ENCODE measurements around the gene FGF14.

FGF14 gene

DNA sequence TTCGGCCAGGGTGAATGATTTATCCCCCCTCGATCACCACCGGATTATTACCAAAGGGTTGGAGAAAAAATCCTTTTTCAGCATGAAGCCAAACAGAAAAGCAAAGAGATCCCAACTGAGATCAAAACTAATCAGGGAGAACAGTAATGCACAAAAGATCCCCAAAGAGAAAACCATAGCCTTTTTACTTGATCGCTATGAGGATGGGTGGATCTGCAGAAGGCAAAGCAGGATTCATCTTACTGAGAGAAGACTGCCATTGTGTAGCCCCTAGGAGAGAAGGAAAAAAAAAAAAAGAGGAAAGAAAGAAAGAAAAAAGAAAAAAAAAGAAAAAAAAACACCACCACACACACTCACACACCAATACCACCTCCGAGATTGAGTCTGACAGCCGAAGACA, at the start of gene FGF14:
Gene FGF14 (minus strand): TSS at position 283 of the 400 bp plus-strand sequence.
- DNase-seq: no peak

DNA sequence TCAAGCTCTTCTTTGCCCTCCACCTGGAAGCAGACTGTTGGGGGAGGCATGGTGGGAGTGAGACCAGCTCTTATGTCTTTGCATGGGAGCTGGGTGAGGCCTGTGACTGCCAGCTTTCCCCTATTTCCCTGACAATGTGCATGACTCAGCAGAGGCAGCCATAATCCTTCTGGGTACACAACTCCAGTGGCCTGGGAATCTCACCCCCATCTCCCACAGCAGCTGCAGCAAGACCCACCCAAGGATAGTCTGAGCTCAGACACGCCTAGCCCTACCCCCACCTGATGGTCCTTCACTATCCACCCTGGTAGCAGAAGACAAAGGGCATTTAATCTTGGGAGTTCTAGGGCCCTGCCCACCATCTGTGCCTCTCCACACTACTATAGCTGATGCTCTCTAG, 41.4 kb upstream of the FGF14 start:
- DNase-seq: no peak

DNA sequence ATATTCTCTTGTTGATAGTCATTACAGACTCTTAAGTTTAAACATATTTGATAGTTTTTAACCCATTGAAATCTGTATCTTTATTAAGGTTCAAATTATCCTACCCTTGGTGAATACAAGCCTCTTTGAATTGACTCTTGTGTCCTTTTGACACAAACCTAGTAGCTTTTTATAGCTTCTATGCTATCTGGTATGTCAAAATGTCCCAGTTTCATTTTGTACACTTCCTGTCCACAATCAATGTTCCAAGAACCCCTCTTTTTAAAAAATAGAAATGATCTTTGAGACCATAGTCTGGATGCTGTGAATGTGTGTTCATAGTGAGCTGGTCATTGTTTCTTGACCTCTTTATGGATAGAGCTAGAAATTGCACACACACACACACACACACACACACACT, 39.2 kb upstream of the FGF14 start:
- no peak for DNase-seq

DNA sequence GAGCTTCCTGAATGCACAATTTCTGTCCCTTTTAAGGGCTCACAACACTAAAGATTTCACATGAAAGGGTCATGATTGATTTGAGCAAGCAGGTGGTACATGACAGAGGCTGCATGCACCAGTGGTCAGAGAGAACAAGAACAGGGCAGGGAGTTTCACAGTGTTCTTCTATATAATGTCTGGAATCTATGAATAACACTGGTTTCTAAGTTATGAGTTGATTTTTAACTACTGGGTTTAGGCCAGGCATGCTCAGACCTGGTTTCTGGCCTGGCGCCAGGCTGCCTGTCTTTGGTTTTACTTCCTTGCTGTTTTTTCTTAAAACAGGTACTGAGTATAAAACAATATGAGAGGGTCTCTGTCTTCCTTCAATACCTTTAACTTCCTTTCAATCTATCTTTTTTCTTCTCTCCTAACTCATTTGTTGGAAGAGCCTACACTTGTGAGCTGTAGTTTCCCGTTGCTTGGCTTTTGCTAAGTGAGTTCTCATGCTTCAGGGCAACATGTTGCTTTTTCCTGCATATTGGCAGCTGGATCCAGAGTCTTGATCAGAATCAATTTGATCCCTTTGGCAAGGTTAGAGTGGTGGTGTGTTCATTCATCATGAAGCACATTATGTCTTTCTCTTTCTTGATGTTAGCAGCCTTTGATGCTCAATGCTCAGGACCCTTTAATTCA, 38.5 kb upstream of the FGF14 start:
- DNase-seq: no peak

DNA sequence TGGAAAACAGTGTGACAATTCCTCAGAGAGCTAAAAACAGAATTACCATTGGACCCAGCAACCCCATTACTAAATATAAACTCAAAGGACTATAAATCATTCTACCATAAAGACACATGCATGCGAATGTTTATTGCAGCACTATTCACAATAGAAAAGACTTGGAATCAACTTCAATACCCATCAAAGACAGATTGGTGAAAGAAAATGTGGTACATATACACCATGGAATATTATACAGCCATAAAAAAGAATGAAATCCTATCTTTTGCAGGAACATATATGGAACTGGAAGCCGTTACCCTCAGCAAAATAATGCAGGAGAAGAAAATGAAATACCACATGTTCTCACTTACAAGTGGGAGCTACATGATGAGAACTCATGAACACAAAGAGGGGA, 20.8 kb upstream of the FGF14 start:
- no peak for DNase-seq

DNA sequence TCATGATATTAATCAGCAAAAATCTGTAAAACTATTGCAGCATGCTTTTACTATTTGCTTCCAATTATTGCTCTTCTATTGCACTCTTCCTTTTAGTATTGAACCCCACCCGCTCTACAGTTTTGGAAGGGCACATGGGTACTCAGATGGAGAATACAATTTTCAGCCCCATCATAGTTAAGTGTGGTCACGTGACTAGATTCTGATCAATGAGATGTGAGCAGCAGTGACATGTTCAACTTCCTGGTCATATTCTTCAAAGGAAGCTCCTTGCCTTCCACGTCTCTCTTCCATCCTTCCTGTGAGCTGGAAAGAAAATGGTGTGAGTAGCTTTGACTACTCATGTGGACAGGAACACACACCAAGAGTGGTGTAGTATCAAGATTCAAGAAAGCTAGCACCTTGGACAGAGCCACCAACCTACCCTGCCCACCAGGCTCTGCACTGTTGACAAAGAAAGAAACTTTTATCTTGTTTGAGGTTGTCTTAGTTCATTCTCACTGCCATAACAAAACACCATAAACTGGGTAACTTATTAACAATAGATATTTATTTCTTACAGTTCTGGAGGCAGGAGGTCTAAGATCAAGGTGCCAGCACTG, 3.8 kb upstream of the FGF14 start:
- DNase-seq: no peak

DNA sequence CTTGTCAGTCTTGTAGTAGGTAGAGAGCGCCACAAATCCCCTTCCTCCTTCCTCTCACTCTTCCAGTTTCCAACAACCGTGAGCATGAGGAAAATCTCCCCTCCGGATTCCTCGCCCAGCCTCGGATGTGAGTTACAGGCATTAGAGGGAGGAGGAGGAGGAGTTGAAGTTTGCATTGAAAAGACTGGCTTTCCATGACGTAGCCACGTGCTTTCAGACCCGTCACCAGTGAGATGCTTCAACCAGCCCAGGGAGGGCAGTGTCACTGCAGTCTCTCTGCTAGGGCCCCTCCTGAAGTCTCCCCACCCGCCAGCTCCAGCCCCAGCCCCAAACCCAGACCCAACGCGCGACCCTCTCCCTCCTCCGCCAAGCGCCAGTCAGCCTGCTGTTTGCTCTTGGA, 442 bp upstream of the FGF14 start:
- peak; percentile 14 for DNase-seq

DNA sequence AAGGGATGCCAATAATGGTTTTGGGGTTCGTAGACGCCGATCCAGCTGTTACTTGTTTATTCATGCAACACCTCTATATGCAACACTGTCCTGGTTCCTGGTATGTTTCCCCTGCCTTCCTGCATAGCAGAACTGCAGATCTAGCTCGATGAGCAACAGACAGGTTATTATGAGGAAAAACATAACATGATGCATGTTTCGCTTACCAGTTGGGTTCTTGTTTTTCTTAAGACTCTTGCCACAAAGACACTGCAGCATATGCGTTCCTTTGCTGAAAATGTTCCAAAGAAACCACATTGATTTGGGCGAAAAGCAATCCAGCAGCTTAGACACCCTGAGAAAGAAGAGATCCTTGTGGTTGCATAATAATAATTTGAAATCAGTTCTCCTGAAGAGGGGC, 583 bp downstream of the FGF14 start:
- DNase-seq: no peak

DNA sequence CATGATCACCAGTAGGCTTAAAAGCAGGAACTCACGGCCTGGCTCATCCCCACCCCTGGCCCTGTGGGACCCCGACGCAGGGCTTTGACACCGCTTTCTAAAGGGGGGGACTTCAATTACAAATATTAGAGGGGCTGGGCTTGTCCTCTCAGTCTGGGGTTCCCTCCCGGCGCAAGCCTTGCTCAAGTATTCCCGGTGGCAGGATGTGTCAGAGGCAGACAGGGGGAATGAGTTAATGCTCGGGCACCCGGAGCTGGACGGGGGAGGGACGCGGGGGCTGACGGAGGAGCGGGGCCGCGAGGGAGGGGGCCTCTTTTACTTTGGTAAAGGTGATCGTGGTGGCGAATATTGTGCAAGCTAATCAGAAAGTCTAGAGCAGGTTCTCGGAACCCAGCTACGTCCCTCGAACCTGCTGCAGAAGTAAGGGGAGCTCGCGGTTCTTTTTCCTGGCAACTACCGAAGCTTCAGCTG, 1.1 kb downstream of the FGF14 start:
- peak; percentile 7 for DNase-seq

DNA sequence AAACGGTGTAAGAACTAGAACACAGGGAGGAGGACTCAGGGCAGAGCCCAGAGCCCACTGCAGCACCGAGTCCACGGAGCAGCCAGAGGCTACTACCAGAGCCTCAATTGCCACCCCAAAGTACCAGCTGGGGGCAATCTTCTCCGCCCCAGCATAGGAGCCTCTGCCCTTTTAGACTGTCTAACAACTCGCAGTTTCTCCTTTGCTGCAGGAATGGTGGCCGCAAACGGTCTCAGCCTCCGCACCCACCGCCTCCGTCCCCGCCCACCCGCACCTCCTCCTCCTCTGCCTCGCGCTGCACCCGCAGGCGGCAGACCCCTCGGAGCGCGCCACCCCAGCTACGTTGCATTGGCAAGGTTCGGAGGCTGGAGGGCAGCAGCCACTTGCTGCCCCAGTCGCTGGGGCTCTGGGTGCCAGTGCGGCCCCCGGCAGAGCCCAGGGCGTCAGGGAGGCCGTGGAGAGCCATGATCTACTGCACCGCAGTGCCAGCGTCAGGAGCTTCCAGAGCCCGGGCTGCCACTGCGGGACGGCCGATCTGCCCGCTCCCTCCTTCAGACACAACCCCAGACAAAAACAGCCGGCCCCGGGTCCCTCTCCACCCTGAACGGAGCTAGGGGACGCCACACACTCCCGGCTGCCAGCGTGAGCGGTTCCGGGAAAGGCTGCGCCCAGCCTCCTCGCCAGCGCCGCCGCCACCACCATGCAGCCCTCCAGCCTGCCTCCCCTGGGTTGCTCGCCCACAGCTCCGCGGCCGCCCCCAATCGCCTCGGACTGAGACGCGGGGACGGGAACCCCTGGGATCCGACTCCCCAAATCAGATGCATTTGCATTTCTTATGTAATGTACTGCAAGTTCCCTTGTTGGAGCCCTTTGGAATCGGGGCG, 1.8 kb downstream of the FGF14 start:
- peak; percentile 38 for DNase-seq

DNA sequence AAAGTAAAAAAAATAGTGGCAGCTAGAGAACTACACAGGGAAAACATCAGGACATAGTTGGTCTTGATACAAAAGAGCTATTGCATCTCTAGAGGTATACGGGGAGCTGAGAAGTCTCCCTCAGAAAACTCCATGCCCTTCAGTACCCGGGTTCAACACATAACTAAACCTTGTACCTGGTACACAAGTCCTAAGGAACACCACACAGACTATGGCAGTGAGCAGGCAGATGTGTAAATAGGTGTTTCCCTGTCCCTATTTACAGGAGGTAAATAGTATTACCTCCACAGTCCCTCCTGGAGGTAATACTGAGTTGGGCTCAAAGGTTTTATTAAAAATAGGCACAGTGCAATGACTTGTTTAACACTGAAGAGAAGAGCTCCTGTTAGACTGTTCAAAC, 5.9 kb downstream of the FGF14 start:
- DNase-seq: no peak

DNA sequence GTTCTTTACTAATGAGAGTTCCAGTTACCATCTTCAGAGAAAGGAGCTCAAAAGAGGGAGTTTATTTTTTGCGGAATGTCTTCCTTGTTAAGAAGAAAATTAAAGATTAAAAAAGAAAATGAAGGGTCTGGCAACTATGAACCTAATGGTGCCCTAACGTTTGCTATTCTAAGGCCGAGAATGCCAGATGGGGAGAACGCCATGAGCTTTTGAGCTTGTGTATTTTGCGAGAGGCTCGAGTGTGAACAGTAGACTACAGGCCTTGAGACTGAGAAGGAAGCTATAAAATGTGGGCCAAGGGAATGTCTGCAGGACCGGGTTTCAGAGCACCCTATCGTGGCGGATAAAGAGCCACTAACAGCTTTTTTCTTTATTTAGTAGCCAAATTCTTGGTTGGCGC, 6.7 kb downstream of the FGF14 start:
- no peak for DNase-seq

DNA sequence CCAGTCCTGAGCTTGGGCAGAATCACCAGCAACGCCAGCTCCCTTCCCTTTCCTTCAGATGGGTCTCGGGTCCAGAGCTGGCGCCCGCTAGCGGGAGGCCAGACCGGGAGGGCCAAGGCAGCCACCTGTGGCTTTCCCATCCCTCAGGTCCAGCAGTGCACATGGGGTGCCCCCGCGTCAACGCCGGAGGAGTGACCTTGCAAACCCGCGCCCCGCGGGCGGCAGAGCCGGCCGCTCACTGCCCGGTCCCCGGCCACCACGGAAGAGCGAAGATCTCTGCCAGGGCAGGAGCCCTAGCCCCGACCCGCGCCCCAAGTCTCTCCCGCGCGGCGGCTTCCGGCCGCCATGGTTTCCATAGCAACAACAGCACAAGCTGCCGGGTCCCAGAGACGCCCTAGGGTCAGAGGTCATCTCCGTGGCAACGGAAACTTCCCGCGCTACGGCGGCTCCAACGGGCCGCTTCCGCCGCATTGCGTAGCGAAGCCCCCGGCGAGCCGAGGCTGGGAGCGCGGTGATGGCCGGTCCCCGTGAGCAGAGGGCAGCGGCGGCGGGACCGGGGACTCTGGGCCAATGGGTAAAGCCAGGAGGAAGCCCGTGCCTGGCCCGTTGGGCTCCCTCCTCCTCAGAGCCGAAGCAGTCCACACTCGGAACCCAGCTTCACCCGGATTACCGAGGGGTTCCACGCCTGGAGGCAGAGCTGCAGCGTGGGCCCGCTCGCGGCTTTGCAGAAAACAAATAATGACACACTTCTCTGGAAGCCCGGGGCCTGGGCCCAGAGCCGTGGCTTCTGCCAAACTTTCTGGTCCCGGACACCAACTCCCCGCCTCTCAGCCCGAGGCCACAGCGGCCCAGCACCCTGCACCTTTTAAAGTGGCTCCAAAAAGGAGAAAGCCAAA, 7.4 kb downstream of the FGF14 start:
- peak; percentile 97 for DNase-seq

DNA sequence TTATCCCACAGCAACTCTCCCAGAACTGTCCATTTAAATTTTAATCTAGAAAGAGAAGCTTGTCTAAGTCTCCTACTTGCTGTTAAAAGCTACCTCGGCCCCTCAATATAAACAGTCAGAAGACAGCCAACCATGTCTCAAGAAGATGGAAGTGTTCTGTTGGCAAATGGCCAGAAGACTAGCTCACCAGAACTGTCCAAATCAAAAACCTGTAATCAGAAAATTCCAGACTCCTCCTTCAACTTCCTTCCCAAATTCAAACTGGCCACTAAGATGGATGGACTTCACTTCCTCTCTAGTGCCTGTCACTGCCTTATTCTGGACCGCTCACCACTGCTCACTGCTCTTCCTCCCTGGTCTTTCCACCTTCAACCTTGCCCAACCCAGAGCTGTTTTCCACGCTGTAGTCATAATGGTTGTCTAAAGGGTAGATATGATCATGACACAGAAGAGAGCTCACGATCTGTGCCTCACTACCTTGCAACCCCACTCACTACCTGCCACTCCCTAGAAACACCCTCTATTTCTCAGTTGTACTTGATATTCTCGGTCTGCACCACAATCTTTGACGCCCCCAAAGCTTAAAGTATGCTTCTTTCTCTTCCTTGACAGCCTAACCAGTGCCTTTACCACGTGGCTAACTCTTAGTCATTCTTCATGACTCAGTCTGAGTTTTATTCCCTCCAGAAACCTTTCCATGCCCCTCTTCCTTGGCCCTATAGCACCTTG, 9.2 kb downstream of the FGF14 start:
- DNase-seq: no peak

DNA sequence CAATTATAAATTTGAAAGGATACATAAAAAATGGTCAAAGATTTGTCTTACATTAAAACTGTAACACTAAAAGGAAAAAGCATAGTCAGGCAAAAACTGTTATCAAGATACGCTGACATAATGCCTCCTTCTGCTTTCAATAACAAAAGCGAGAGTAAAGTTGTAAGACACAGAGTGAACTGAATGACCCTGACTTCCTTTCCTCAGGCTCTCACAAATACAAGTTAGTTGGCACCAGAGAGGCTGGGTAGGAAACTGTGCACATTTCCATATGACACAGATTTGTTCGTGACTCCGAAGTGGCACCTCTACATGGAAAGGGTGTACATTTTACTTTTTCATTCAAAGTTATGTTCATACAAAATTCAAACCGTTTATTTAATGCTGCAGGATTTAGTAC, 15.4 kb downstream of the FGF14 start:
- DNase-seq: no peak

DNA sequence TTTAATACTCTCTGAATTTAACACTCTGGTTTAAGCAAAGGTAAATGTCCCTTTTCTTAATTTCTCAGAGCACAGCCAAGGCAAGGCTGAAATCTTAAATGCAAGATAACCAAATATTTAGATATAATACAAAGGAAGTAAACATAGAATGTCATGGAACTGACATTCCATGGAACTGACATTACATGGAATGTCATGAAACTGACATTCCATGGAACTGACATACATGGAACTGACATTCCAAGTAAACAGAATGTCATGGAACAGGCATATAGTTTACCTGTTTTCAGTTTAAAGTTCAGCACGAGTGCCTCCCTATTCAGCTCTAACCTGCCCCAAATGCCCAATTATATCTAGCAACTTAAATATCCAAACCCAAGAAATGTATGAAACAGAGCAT, 21.8 kb downstream of the FGF14 start:
- DNase-seq: no peak

DNA sequence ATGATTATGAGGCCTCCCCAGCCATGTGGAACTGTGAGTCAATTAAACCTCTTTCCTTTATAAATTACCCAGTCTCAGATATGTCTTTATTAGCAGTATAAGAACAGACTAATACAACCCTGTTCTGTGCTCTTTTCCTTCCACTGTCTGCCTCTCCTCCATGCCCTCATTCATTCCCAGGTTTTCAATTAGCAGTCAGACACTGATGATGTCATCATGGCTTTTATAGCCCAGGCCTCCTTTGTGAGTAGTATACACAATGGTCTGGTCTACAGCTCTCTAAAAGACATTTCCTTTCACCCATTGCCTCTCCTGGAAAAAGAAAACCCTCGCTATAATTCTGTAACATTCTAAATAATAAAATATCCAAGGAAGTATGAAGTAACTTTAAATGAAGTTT, 25.5 kb downstream of the FGF14 start:
- DNase-seq: no peak

DNA sequence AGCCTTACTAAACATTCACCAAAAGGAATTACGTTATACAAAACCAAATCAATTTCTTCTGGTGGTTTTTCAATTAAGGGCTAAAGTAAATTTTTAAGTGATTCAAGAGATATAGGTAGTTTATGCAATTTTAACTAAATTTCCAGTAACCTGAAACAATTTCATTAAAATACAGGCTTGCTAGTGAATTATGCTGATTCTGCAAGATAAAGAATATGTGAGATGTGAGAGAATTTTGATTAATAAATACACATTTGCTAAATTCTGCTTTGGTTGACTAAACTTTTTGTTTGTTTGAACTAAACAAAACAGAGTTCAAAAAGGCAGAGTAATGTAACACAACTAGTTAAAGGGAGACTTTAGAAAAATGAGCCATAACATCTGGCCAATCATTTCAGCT, 27.1 kb downstream of the FGF14 start:
- DNase-seq: no peak

DNA sequence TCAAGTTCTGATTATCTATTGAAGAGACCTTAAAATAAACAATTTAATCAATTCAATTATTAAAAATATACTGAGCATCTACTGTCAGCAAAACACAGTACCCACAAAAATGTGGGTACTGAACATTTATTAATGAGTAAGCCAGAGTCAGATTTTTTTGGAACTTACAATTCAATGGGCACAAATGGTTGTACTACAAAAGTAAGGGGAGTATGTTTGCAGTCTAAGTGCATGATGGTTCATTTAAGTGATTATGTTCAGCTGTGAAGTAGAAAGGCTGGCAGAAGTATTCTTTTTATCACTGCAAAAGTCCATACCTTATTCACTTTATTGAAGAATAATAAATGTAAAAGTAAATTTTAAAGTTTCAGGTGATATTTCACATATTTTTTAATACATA, 27.6 kb downstream of the FGF14 start:
- DNase-seq: no peak

DNA sequence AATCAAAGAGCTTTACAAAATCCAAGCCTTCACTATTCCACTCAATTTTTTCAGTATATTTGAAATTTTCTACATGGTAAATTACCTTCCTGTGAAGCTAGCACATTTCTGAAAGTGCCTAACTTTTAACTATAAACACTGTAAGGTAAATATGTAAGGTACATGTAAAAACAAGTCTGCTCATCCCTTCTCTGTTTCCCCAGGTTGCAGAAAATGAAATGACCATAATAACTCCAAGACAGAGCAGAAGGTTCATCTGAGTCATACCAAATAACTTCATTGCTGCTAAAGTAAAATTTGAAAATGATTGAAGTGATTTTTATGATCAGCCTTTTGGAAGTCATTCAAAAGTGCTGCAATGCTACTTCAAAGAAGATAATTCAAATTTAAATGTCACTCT, 28.6 kb downstream of the FGF14 start:
- DNase-seq: no peak

DNA sequence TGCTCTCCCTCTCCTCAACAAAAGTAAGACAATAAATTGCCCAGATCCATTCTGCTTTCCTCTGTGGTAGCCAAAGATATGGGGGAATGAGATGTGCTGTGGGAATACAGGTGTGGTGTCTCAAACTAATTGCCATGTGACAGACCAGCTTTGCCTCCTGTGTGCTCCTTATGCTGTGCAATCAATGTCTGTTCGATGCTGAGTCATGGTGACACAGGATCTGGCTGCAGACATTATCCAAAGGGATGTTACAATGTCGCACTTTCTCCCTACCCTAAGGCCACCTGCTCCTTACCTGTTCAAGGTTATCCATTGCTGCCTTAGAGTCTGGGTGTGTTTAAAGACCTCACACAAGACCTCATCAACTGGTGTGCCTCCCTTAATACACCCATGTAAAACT, 32.5 kb downstream of the FGF14 start:
- DNase-seq: no peak

DNA sequence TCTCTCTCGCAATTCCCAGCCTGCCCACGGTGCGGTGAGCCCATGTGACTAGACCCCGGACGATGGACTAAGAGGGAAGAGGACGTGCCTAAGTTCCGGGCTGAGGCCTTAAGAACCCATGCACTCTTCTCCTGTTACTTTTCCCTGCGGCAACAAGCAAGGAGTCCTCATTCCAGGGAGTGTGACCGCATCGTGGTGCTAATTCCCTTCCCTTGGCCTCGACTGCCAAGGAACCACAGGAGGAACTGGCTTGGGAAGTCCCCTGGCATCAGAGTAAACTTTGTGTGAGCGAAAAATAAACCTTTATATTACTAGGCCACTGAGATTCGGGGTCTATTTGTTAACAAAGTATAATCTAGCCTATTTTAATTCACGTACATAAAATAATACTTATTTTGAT, 34.0 kb downstream of the FGF14 start:
- DNase-seq: no peak
